Lung (tissue), 12 donors: ENCODE data around the gene XRCC4. TPM values are rescaled to one million over a fixed set of nuclear protein-coding genes. Genes with fewer than 3 reads are reported as not detected.

ENCODE experiments used
- ATAC-seq: fragments of 200-7000 bp; cut with Tn5 transposase; one replicate; pipeline ENCODE4 v1.9.1; 2020; ENCODE audit warnings: moderate number of reproducible peaks; ENCODE audit not compliant: insufficient read depth, low FRiP score
- DNase-seq, 3 donors: peaks; one replicate each; pipeline ENCODE4 v3.0.0-alpha.2; 2013 to 2017
- H3K27ac ChIP-seq, 2 donors: one replicate each; pipeline ENCODE4 v1.5.1; 2013; ENCODE audit warnings: mild to moderate bottlenecking in 2 of 2, moderate library complexity in 2 of 2, control low read depth in 1 of 2, inconsistent platforms in 1 of 2, low read depth in 1 of 2, low read length in 1 of 2
- H3K27me3 ChIP-seq, 3 donors: one replicate each; pipeline ENCODE4 v1.5.1; 2013; ENCODE audit warnings: low read length in 2 of 3; ENCODE audit not compliant: control insufficient read depth in 3 of 3, insufficient read depth in 3 of 3
- H3K36me3 ChIP-seq, 4 donors: one replicate each; pipeline ENCODE4 v1.5.1; 2013; ENCODE audit warnings: low read length in 4 of 4, mild to moderate bottlenecking in 1 of 4, moderate library complexity in 1 of 4; ENCODE audit not compliant: control insufficient read depth in 4 of 4, insufficient read depth in 4 of 4
- H3K4me1 ChIP-seq, 5 donors: one replicate each; pipeline ENCODE4 v1.5.1; 2013; ENCODE audit warnings: low read length in 5 of 5, mild to moderate bottlenecking in 2 of 5, moderate library complexity in 1 of 5; ENCODE audit not compliant: control insufficient read depth in 5 of 5, insufficient read depth in 5 of 5
- H3K4me3 ChIP-seq: one replicate; pipeline ENCODE4 v1.5.1; 2013; ENCODE audit warnings: mild to moderate bottlenecking, control low read depth, moderate library complexity
- H3K9ac ChIP-seq, 2 donors: one replicate each; pipeline ENCODE4 v1.5.1; 2013; ENCODE audit warnings: low read length in 2 of 2, control low read depth in 1 of 2; ENCODE audit not compliant: insufficient read depth in 1 of 2
- H3K9me3 ChIP-seq, 4 donors: one replicate each; pipeline ENCODE4 v1.5.1; 2013; ENCODE audit warnings: low read length in 3 of 4, mild to moderate bottlenecking in 1 of 4, moderate library complexity in 1 of 4; ENCODE audit not compliant: control insufficient read depth in 4 of 4, insufficient read depth in 3 of 4
- CTCF ChIP-seq: IDR thresholded peaks from 2 replicates; pipeline ENCODE4 v1.5.1; 2012; ENCODE audit warnings: mild to moderate bottlenecking; ENCODE audit errors: control extremely low read depth, extremely low read depth
- WGBS, 2 donors: extraction: QIAGEN DNeasy Blood & Tissue Kit; methylation state at CpG; one replicate each; pipeline ENCODE4 v1.1.7; 2013; 5-methylcytosine and 5-hydroxymethylcytosine counted together
- polyA plus RNA-seq, 2 donors: library from polyadenylated mRNA; stranded (reverse); fragments of 200-250 nt; gene quantifications; one replicate each; pipeline ENCODE4 v1.2.1, GENCODE V29; 2013
- total RNA-seq, 2 donors: library from RNA; depleted of rRNA in 1 of 2; stranded (reverse); fragments of >200 nt in 1 of 2; gene quantifications; one replicate each; pipeline ENCODE4 v1.2.1, GENCODE V29; 2014 to 2021
- donor health status: control.
- donor health status: control.
- donor health status: Bipolar disorder and iron deficiency.
- donor health status: healthy.
- donor health status: DM: yes; HTN: yes; CAD: no.

XRCC4 gene
- total and polyA plus RNA-seq, 4 donors = 3.8 to 10.7 (median 8.4) TPM

GRCh38 chr5:83281176-83281575 lies 203.8 kb downstream of the XRCC4 start:
- ATAC-seq (no peak), DNase-seq (no peak)
- Histone ChIP-seq H3K36me3 (no peaks in the 10 kb centered on the region), H3K27me3 (no peaks in the 10 kb centered on the region), H3K27ac (no peak overlapping the region), H3K9me3 (no peaks in the 10 kb centered on the region), H3K4me1 (no peaks in the 10 kb centered on the region), H3K9ac (no peak overlapping the region), H3K4me3 (no peak overlapping the region)
- no peak for TF ChIP-seq CTCF
- 93 to 96% methylated on average over 2 of the region's 2 CpGs for WGBS, 2 donors

GRCh38 chr5:83281658-83282057 lies 204.3 kb downstream of the XRCC4 start:
- Histone ChIP-seq H3K4me3 (no peak overlapping the region), H3K4me1 (no peaks in the 10 kb centered on the region), H3K27me3 (no peaks in the 10 kb centered on the region), H3K9me3 (no peaks in the 10 kb centered on the region), H3K36me3 (no peaks in the 10 kb centered on the region), H3K9ac (no peak overlapping the region), H3K27ac (no peak overlapping the region)
- DNase-seq = no peak
- ATAC-seq = no peak
- TF ChIP-seq CTCF = no peak

GRCh38 chr5:83283761-83284160 lies 206.4 kb downstream of the XRCC4 start:
- Histone ChIP-seq H3K4me3 (no peak overlapping the region), H3K4me1 (no peaks in the 10 kb centered on the region), H3K27ac (no peak overlapping the region), H3K27me3 (no peaks in the 10 kb centered on the region), H3K9ac (no peak overlapping the region), H3K36me3 (no peaks in the 10 kb centered on the region), H3K9me3 (no peaks in the 10 kb centered on the region)
- DNase-seq = no peak
- 84 to 100% methylated on average over 3 of the region's 3 CpGs for WGBS, 2 donors
- TF ChIP-seq CTCF = no peak
- ATAC-seq = no peak

GRCh38 chr5:83285661-83286398 lies 208.5 kb downstream of the XRCC4 start:
- Histone ChIP-seq H3K36me3 (no peaks in the 10 kb centered on the region), H3K9ac (no peak overlapping the region), H3K9me3 (no peaks in the 10 kb centered on the region), H3K27ac (no peak overlapping the region), H3K27me3 (no peaks in the 10 kb centered on the region), H3K4me3 (no peak overlapping the region), H3K4me1 (no peaks in the 10 kb centered on the region)
- DNase-seq (no peak), ATAC-seq (no peak)
- WGBS, 2 donors = 90 to 94% methylated on average over 7 of the region's 7 CpGs
- TF ChIP-seq CTCF = no peak
